GM18858 (cell line): ENCODE measurements around the gene ATP4A.

ENCODE experiments used
- ATAC-seq: cut with Tn5 transposase; IDR thresholded peaks from one replicate; pipeline ENCODE4 v1.9.1; 2021; ENCODE audit not compliant: unreplicated experiment

Gene ATP4A

DNA sequence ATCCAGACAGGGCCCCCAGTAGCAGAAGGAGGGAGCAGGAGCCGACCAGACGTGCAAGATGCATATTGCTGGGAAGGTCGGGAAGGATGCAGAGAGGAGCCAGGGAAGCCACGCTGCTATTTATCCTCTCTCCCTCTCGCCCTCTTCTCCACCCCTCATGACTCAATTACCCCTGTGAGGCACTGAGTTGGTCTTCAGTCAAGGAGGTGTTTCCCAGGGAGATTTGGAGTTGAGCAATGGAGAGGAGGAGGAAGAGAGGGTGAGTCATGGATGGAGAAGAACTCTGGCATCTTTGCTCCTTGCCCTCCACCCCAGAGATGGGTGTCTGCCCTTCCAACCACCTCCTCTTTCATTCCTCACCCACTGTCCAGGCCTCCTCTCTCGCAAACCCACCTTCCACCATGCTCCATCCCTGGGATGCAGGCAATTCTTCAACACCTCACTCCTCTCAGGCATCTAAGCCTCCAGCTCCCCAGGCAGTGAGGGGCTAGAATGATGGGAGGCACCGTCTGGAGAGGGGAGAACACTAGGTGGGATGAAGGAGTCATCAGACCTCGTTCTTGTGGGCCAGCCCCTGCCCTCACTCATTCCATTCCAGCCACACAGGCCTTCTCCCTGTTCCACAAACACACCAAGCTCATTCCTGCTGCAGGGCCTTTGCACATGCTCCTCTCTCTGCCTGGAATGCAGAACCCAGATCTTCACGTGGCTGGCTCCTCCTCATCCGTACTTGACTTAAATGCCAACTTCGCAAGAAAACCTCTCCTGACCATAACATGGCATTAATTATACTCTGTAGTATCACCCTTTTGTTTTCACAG is 35.0 kb downstream of the ATP4A start, which contains the start of gene SBSN:
TSS of gene SBSN (minus strand) at position 94 of the 821 bp plus-strand sequence. CDS start at position 64, 30 bp downstream.
- ATAC-seq, result no peak

DNA sequence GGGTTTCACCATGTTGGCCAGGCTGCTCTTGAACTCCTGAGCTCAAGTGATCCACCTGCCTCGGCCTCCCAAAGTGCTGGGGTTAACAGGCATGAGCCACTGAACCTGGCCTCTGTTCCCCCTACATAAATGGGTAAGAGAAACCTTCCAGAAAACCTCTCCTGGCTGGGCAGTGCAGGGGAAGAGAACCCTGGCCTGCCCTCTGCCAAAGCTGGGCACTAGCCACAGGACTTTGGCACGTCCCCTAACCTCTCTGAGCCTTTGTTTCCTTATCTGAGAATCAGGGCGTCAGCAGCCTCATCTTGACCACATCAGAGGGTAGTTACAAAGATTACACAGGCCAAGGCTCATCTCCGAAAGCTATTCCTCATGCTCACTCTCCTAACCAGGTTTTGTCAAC is 37.6 kb downstream of the ATP4A start:
- no peak for ATAC-seq

DNA sequence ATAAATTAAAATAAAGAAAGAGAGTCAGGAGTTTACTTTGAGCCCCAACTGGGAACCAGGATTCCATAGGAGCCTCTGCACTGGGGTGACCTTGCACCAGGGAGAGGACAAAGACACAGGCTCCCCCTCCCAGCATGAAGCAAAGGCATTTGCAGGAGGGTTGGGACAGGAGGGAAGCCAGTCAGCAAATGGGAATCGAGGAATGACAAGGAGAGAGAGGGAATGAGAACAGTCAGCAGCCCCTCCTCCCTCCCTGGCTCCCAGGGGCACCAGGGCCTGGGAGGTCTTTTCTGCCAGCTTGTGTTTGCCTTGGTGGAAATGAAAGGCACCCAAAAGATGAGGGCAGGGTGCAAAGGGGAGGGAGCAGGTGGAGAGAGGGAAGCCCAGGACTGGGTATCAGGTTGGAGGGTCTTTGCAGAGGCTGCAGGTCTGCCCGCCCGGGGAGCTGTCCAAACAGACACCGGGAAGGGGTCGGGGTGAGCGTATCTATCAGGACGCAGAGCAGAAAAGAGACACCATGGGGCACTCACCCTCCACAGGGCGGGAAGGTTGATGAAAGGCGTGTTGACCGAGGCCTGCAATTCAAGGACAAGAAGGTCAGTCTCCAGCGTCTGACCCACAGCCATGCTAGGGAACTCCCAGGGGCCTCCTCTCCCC is 39.1 kb downstream of the ATP4A start:
- no peak for ATAC-seq

DNA sequence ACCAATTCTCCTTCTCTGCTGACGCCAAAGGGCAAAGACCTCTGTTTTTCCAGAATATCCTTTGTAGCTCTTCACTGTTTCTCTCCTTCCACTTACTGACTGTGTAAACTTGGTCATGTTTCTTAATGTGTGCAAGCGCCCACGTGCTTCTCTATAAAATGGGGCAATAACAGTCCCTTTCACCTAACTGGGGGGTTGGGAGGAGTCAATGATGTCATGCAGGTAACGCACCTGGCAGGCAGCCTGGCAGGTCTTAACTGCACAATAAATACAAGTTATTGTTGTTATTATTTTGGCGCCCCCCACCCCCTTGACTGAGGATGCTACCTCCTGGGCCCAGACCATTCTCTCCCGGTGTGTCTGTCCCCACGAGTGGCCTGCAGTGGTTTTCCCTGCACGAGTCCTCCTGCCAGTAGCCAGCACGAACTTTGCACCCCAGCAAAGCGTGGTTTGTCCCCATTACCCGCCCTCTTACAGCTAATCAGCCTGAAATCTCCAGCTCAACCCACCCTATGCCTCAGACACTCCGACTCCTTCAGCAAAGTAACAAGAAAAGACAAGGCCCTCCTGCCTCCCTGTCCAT is 40.6 kb downstream of the ATP4A start:
- no peak for ATAC-seq

DNA sequence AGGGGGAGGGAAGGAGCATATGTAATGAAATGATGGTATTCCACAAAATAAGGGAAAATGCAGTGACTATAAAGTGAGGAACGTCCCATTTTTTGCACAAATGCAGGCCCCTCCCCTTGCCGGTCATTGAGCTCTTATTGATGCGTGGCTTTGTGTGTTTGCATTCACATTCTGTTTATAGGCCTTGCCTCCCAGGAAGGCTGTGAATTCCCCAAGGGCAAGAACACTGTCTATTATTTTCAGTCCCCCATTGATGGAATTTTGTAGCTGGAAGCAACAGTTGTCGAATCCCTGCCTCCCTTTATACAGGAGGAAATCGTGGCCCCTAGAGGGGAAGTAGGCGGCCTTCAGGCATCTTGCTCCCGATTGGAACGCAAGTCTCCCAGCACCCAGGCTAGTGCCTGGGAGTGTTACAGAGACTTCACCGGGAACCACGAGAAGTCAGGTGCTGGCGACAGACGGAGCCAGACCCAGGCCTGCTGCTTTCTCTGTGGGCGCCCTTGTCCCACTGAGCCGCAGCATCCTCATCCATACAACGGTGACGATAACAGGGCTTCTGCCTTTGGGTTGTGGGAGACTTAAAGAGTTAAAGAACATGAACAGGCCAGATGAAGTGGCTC is 42.2 kb downstream of the ATP4A start:
- no peak for ATAC-seq

DNA sequence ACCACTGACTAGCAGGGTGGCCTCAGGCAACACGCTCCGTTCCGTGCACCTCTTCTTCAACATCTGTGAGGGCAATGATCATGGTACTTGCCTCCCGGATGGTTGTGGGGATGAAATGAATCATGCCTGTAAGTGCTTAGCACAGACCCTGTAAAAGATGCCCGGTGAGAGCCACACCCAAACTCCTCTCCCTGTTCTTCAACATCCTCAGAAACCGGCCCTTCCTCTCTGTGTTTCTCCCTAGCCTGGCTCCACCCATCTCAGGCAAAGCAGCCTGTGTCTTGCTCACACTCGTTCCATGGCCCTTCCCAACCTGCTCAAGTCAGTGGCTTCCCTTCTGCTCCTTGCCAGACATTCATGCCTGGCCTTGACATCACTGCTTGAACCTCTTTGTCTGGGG is 44.2 kb downstream of the ATP4A start:
- no peak for ATAC-seq

DNA sequence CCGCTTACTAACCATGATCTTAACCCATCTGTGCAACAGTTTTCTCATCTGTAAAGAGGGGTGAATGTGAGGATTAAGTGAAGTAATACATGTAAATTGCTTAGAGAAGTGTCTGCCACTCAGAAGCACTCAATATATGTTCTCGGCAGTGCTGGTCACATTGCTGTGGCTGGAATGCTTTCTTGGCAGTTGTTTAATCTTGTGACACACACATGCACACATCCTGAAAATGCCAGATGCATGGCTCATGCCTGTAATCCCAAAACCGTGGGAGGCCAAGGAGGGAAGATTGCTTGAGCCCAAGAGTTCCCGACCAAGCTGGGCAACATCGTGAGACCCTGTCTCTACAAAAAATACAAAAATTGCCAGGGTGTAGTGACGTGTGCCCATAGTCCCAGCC is 45.1 kb downstream of the ATP4A start:
- no peak for ATAC-seq

DNA sequence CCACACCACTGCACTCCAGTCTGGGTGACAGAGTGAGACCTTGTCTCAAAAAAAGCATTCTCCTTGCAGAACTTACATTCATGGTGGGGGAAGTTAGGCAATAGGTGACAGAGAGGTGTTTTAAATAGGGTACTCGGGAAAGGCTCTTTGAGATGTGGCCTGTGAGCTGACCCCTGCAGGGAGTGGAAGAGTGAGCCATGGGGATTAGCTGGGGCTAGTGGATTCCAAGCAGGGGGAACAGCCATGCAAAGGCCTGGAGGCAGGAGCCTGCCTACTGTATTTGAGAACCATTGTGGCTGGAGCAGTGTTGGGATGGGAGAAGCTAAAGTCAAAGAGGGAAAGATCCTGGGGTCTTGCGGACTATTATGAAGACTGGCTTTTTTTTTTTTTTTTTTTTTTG is 46.1 kb downstream of the ATP4A start:
- no peak for ATAC-seq

DNA sequence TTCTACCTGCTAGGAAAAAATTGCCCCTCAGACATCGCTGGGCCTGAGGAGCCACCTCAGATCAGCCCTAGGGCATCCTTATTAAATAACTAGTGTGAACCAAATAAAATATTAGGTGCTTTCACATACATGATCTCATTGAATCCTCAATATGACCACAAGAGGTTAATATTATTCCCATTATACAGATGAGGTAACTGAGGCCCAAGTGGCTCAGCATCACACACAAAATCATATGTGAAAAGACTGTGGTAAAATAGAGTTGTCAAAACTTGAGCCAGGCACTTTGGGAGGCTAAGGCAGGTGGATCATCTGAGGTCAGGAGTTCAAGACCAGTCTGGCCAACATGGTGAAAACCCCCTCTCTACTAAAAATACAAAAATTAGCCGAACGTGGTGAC is 47.1 kb downstream of the ATP4A start:
- no peak for ATAC-seq

DNA sequence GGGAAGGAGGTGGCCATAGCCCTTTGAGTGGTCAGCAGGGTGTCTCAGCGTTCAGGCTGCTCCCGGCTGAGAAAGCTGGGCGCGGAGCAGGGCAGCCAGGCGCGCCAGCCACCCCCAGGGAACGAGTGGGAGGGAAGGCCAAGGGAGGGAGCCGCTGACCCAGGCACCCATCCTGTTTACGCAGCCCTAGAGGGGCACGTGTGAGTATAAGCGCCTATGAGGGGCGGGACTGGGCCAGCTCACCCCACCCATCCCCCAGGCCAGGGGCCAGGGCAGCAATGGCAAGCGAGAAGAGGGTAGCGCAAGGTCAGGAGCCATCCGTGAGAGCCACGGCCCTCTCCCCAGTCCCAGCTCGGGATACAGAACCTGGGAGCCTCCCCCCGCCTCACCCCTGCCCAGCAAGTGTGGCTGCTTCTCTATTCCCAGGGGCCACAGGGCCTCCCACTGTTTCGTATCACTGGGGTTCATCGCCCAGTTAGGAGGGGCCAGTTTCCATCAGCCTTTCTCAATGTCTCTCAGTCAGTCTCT is 49.1 kb downstream of the ATP4A start:
- no peak for ATAC-seq

DNA sequence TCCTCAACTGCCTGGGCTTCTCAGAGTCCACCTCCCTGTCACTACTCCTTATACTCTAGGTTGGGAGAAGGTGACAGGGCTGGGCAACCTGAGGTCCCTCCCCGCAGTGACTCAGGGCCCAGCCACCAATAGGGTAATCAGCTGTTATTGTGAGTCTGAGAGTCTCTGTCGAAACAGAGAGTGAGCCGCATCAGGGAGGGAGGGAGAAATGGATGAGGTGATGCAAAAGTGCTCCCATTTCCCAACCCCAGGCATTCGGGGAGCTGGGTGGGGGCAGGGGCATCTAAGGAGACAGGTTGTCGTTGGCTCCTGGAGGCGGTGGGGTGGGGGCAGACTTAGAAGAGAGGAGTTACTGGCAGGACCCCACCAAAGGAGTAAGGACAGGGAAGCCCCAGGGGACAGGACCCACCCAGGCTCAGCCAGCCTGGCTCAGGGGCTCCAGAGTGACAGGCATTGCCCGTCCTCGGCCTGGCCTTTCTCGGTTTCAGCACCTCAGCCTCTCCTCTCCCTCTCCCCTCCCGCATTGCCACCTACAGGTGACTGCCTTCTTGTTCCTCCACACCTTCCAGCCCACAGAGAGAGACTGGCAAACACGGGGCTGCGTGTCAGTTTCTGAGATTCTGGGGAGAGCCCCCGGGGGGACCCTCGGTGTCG is 49.7 kb downstream of the ATP4A start, which contains the start of gene DMKN:
TSS of gene DMKN (minus strand) at position 22 of the 654 bp plus-strand sequence. CDS start 174 bp downstream, outside the sequence.
- no peak for ATAC-seq

DNA sequence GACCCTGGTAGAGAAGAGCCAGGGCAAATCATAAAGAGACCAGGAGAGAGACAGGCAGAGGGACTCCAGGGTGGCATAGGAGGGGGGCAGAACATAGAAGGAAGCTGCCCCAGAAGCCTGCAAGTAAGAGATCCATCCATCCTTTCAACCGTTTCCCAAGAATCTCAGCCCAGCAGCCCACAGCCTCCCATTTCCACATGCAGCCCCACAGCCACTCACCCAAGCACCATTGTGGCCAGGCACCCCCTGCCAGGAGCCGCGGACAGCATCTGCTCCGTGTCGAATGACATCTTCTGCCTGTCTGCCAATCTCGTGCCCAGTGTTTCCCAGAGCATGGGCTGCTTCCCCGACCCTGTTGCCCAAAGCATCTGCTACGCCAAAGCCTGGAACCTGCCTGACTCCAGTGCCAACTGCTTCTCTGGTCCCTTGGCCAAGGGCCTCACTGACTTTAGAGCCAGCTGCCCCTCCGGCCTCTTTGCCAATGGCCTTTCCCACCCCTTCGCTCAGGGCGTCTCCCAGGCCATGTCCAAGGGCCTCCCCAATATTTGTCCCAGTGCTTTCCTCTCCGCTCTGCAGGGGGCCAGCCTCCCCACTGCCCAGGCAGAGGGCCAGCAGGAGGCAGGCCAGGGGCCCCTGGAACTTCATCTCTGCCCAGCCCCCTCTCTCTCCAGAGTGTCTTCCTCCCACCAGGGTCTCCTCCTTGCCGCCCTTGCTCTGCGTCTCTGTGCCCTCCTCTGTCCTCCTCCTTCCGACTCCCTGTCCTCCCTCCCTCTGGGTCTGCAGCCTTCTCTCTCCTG is 50.4 kb downstream of the ATP4A start:
- ATAC-seq, result no peak

DNA sequence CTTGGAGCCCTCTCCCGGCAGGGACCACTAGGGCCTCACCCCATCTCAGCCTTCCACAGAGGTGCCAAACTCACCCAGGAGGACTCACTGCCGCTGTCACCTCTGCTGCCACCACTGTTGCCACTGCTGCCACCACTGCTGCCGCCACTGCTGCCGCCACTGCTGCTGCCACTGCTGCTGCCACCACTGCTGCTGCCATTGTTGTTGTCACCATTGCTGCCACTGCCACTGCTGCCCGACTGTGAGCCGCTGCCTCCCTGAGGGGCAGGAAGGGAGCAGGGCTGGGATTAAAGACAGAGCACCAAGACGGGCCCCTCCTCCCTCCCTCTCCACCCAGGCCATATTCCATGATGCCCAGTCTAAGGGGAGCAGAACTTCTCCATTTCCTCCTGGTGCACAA is 52.1 kb downstream of the ATP4A start:
- no peak for ATAC-seq

DNA sequence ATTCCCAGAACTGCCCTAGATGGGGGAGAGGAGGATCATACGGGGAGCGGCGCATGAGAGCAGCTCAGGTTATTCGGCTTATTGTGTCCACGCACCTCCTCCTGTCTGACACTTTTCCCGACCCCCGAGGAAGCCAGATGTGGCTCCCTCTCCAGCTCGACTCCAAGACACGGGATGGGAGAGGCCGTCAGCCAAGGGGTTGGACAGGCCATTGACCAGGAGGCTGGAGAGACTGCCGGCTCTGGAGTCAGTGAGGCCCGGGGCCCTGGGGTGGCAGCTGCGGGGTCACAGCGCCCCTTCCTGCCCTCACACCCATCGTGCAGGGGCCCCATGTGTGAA is 52.9 kb downstream of the ATP4A start:
- ATAC-seq, result no peak

DNA sequence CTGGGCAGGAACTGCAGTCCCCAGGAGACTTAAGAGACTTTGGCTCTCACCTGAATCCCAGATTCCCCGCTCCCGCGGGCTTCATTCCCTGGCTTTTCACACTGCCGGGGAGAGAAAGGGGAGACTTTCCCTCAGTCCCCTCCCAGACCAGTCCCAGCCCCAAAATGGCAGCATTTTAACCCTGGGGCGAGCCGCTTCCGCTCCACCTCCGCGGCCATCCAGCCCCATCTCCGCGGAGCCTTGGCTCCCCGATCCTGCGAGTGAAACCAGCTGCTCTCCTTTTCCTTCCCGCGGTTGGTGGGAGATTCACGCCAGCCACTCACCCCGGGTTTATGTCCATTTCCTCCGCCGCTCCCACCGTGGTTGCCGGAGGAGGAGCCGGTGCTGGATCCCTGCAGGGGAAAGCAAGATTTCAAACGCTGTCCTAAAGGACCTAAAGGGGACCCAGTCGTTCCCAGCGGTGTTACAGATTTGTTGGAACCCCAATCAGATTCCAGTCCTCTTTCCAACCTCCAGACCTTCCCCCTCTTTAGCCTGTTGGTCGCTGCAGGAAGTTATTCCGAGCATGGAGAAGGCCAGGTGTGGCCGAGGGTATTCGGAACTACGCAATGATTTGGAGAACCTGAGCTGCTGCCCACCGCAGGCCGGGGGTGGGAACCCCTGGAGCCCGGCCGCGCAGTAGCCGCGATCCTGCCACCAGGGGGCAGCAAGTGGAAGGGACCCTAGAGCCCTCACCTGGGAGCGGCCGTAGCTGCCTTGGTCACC is 53.4 kb downstream of the ATP4A start:
- no peak for ATAC-seq

DNA sequence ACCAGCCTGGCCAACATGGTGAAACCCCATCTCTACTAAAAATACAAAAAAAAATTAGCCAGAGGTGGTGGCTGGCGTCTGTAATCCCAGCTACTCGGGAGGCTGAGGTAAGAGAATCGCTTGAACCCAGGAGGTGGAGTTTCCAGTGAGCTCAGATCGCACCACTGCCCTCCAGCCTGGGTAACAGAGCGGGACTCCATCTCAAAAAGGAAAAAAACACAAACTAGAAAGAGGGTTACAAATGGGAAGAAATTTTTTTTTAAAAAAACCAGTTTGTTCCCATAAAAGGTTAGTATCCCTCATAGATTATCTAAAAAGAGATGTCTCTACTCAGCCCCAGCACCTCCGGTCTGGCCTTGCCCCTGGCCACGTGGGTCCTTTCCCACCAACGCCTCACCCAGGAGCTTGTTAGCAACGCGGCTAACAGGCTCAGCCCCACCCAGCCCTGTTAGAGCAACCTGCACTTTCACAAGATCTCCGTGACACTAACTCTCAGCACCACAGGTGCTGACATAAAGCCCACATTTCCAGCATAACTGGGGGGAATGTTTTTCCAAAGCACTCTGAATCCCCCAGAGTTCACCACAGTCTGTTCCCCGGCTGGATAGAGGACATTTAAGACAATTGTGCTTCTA is 54.3 kb downstream of the ATP4A start:
- no peak for ATAC-seq

DNA sequence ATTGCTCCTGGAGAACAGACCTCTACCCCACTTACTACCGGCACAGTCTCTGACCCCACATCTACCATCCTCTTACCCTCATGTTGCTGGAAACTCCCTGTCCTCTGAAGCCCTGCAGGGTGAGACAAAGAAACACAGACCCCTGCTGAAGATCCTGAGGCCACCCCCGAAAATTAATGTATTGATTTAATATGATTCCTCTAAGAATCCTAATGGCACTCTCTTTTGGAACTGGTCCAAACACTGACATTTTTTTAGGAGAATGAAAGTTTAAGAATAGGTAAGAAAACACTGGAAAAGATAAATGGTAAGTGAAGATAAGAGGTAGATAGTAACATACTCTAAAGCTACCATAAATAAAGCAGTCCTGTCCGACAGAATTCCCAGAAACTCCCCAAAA is 55.3 kb downstream of the ATP4A start:
- ATAC-seq, result no peak

DNA sequence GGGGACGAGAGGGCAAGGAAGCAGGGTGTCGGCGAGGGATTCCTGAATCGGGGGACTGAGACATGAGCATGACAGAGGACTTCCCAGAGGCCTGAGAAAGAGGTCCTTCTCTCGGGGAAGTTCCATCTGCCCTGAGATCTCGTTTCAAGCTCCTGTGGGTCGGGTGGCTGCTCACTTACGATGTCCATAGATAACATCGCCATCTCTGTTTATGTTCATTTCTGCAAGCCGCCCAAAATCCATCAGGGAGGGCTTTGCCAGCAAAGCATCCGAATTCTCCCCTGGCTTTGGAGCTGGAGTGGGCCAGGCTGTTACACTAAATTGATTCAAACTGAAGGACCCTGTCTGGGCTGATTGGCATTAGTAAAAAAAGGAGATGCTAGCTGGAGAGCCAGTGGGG is 55.9 kb downstream of the ATP4A start:
- ATAC-seq, result no peak

DNA sequence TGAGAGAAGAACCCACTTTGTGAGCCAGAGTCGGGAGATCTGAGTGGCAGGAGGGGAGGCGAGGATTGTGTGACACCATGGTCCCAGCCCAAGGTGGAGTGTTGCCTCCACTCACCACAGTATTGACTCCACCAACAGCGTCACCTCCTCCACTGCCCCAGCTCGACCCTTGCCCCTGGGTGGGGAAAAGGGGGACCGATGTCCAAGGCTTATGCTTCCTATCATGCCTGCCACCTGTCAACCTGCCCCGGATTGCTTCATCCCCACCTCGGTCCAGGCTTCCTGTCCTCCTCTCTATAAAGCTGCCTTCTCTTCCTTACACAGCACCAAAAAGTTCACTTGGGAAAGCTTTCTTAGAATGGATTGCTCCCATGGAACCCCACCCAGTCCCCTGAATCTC is 57.4 kb downstream of the ATP4A start:
- no peak for ATAC-seq
